WERI-Rb-1 (cell line): ENCODE results near the gene ATG101.
A peak's percentile ranks its signal among the peaks of the same experiment; 100 is the strongest.

Experiments
- DNase-seq: peaks from one replicate; pipeline ENCODE4 v3.0.0-alpha.2; 2020
- H3K27ac ChIP-seq: fragments of 250-450 bp; sonication (Bioruptor Pico); 2 replicates; pipeline ENCODE4 v1.5.1; 2020; ENCODE audit warnings: mild to moderate bottlenecking, moderate library complexity
- H3K27me3 ChIP-seq: fragments of 250-450 bp; sonication (Bioruptor Pico); 2 replicates; pipeline ENCODE4 v1.5.1; 2021; ENCODE audit warnings: mild to moderate bottlenecking, low read depth, moderate library complexity; ENCODE audit not compliant: insufficient read depth, severe bottlenecking
- H3K36me3 ChIP-seq: fragments of 250-450 bp; sonication (Bioruptor Pico); 2 replicates; pipeline ENCODE4 v1.5.1; 2020; ENCODE audit warnings: mild to moderate bottlenecking, moderate library complexity
- H3K4me3 ChIP-seq: 2 replicates; pipeline ENCODE4 v1.5.1; 2011; ENCODE audit warnings: low read depth, mild to moderate bottlenecking, control low read depth, low read length
- H3K9me3 ChIP-seq: fragments of 250-450 bp; sonication (Bioruptor Pico); 2 replicates; pipeline ENCODE4 v1.5.1; 2021; ENCODE audit warnings: mild to moderate bottlenecking, moderate library complexity; ENCODE audit not compliant: severe bottlenecking
- CTCF ChIP-seq: IDR thresholded peaks from 2 replicates; pipeline ENCODE4 v1.5.1; 2011; ENCODE audit warnings: low read depth, mild to moderate bottlenecking, control low read depth, inconsistent platforms, low read length

ATG101 gene

GRCh38 chr12:52066346-52067080 lies 3.3 kb upstream of the ATG101 start:
- H3K36me3 ChIP-seq: peaks cover under 1% of the 10 kb centered on the region; the same call in 1 of the 2 replicates
- no peak overlapping the region for H3K4me3 ChIP-seq
- DNase-seq: no peak
- H3K27ac ChIP-seq: no peak overlapping the region
- TF ChIP-seq CTCF: no peak
- peaks cover 3% of the 10 kb centered on the region for H3K9me3 ChIP-seq
- H3K27me3 ChIP-seq: no peaks in the 10 kb centered on the region

- no peaks in the 10 kb centered on the region for H3K27me3 ChIP-seq
- H3K9me3 ChIP-seq: peaks cover 3% of the 10 kb centered on the region
- no peak overlapping the region for H3K27ac ChIP-seq
- peaks cover 5% of the 10 kb centered on the region for H3K36me3 ChIP-seq
- TF ChIP-seq CTCF: no peak
- DNase-seq: no peak
- H3K4me3 ChIP-seq: no peak overlapping the region
Observed at GRCh38 chr12:52067081-52067374, 2.8 kb upstream of the ATG101 start.

GRCh38 chr12:52070185-52070925 lies 577 bp downstream of the ATG101 start:
- H3K4me3 ChIP-seq: peak overlapping the region; percentile 94
- peaks cover 33% of the 10 kb centered on the region for H3K36me3 ChIP-seq
- no peak for DNase-seq
- TF ChIP-seq CTCF: no peak
- no peaks in the 10 kb centered on the region for H3K27me3 ChIP-seq
- H3K9me3 ChIP-seq: peaks cover 3% of the 10 kb centered on the region
- peak overlapping the region; percentile 100 for H3K27ac ChIP-seq

GRCh38 chr12:52073531-52074381 lies 4.0 kb downstream of the ATG101 start:
- H3K27ac ChIP-seq: no peak overlapping the region
- H3K36me3 ChIP-seq: peaks cover 58% of the 10 kb centered on the region
- TF ChIP-seq CTCF: no peak
- H3K27me3 ChIP-seq: no peaks in the 10 kb centered on the region
- no peak for DNase-seq
- no peaks in the 10 kb centered on the region for H3K9me3 ChIP-seq
- no peak overlapping the region for H3K4me3 ChIP-seq

- Histone ChIP-seq H3K27ac (no peak overlapping the region), H3K36me3 (peaks cover 58% of the 10 kb centered on the region), H3K9me3 (no peaks in the 10 kb centered on the region), H3K4me3 (no peak overlapping the region), H3K27me3 (no peaks in the 10 kb centered on the region)
- TF ChIP-seq CTCF: no peak
- no peak for DNase-seq
Observed at GRCh38 chr12:52074971-52075724, 5.4 kb downstream of the ATG101 start.
